Measurements from ENCODE around the gene OR5AR1. TPM values are rescaled to one million over a fixed set of nuclear protein-coding genes. Genes with fewer than 3 reads are reported as not detected.
"Not testable (repeated sequence)": the region's sequence is repeated elsewhere in the genome, so short reads cannot be mapped to it uniquely, and the experiment has no call there.

OR5AR1 gene
- total RNA-seq, 1 donor, result not detected

GRCh38 chr11:56659755-56660154 lies 3.7 kb upstream of the OR5AR1 start:
- no peak overlapping the region for H3K4me3 ChIP-seq (ENCODE audit: low read depth, low read length)
- no peak for TF ChIP-seq CTCF (IDR thresholded peaks at IDR 0.05; ENCODE audit: insufficient read depth, low read depth, low read length)
- no peak for DNase-seq (ENCODE audit: low read depth)

DNA sequence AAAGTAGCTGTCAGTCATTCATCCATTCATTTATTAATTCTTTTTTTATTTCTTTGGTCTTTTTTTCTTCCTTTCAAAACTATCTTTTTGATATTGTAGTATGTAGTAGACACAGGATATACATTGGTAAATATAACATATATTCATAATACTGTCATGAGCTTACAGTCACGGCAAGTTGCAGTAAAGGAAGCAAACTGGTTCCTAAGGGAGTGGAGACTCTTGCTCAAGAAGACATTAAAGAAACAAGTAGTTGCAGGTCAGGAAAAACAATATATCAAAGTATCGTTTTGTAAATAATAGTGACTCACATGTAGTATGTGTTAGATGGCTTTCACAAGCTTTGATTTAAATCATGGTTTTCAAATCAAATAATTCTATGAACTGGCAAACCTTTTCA lies 7.5 kb downstream of the OR5AR1 start:
- no peak for DNase-seq (ENCODE audit: low read depth)
- H3K4me3 ChIP-seq (ENCODE audit: low read depth, low read length), result no peak overlapping the region
- no peak for TF ChIP-seq CTCF (IDR thresholded peaks at IDR 0.05; ENCODE audit: insufficient read depth, low read depth, low read length)

DNA sequence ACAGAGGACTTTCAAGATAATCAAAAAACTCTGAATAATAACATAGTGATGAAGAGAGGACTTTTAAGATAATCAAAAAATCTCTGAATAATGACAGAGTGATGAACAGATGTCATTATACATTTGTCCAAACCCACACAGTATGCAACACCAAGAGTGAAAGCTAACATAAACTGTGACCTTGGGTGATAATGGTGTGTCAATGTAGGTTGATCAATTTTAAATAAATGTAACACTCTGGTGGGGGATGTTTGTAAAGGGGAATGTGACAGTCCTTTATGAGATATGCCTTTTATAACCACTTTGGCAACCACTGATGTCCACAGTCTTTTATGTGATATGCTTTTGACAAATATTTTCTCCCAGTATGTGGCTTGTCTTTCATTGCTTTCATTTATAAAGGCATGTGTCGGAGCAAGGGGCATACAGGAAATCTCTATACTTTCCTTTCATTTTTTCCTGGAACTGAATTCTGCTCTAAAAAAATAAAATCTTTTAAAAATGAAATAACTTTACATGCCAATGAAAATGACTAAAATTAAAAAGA lies 25.1 kb downstream of the OR5AR1 start:
- H3K4me3 ChIP-seq (ENCODE audit: low read depth, low read length), result no peak overlapping the region
- no peak for DNase-seq (ENCODE audit: low read depth)
- no peak for TF ChIP-seq CTCF (IDR thresholded peaks at IDR 0.05; ENCODE audit: insufficient read depth, low read depth, low read length)

GRCh38 chr11:56691179-56691578 lies 27.7 kb downstream of the OR5AR1 start:
- not testable (repeated sequence) for H3K4me3 ChIP-seq (ENCODE audit: low read depth, low read length); DNase-seq (ENCODE audit: low read depth)

DNA sequence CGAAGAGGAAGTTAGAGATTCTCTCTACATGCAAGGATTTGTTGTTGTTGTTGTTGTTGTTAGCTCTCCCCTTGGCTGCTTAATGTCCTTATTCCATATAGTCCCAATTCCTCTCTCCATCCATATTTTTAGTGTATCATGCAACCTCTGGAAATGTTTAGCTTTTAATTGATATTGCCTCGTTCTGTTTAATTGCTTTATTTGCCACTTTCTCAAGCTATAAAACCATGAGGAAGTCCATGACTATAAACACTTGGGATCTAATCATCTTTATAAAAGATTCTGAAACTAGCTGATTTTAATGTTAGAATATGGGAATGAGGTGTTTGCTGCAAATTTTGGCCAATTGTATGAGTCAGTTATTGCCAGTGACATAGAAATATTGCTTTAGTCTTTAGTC lies 29.9 kb downstream of the OR5AR1 start:
- no peak overlapping the region for H3K4me3 ChIP-seq (ENCODE audit: low read depth, low read length)
- no peak for DNase-seq (ENCODE audit: low read depth)
- TF ChIP-seq CTCF (IDR thresholded peaks at IDR 0.05; ENCODE audit: insufficient read depth, low read depth, low read length), result no peak

DNA sequence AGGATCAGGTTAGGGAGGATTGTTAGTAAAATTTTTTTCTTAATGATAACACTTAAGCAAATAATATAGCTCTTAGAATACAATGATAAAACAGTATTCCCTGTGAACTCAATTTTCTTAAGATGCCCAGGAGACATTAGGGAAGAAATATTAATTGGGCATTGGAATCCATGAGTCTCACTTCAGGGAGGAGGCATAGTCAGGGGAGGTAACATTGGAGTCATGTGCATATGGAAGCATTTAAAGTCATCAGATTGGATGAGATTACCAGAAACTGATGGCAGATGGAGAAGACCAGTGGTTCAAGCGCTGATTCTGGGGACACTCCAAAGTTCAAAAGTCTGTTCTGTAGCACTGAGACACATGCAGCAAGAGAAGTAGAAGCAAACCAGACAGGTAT lies 35.3 kb downstream of the OR5AR1 start, which contains the start of gene OR9G1:
Gene OR9G1 (plus strand): TSS at position 301 of the 400 bp plus-strand sequence. CDS start 1,293 bp downstream, outside the sequence.
- DNase-seq (ENCODE audit: low read depth), result no peak
- H3K4me3 ChIP-seq (ENCODE audit: low read depth, low read length), result no peak within 1 kb of the TSS
- TF ChIP-seq CTCF (IDR thresholded peaks at IDR 0.05; ENCODE audit: insufficient read depth, low read depth, low read length), result no peak

GRCh38 chr11:56700242-56700913 lies 36.9 kb downstream of the OR5AR1 start:
- TF ChIP-seq CTCF (IDR thresholded peaks at IDR 0.05; ENCODE audit: insufficient read depth, low read depth, low read length), result no peak
- no peak for DNase-seq (ENCODE audit: low read depth)
- H3K4me3 ChIP-seq (ENCODE audit: low read depth, low read length), result no peak overlapping the region

Data from fibroblast of villous mesenchyme (primary cell).